Breast epithelium (tissue), 4 donors: ENCODE data around the gene TBC1D10B. TPM values are rescaled to one million over a fixed set of nuclear protein-coding genes. Genes with fewer than 3 reads are reported as not detected.
A peak's percentile ranks its signal among the peaks of the same experiment; 100 is the strongest.

Experiments used
- DNase-seq, 2 donors: peaks; one replicate each; pipeline ENCODE4 v3.0.0-alpha.2; 2019; ENCODE audit warnings: low spot score in 2 of 2
- H3K27ac ChIP-seq, 2 donors: fragments of 200-600 bp; sonication (generic) in 1 of 2; one replicate each; pipeline ENCODE4 v1.5.1; 2016 to 2019; ENCODE audit warnings: mild to moderate bottlenecking in 1 of 2
- H3K27me3 ChIP-seq, 2 donors: fragments of 200-600 bp; sonication (generic) in 1 of 2; one replicate each; pipeline versions ENCODE4 v1.5.1 to v1.6.0; 2017 to 2019; ENCODE audit warnings: control low read depth in 1 of 2, mild to moderate bottlenecking in 1 of 2
- H3K36me3 ChIP-seq: fragments of 200-600 bp; one replicate; pipeline ENCODE4 v1.5.1; 2019
- H3K4me1 ChIP-seq, 2 donors: fragments of 200-600 bp; sonication (generic); one replicate each; pipeline ENCODE4 v1.5.1; 2016 to 2019; ENCODE audit warnings: control low read depth in 1 of 2
- H3K4me3 ChIP-seq, 3 donors: fragments of 200-600 bp; sonication (generic); 1 replicate in 2 of 3; 2 replicates in 1 of 3; pipeline ENCODE4 v1.5.1; 2016 to 2019; ENCODE audit warnings: mild to moderate bottlenecking in 3 of 3, moderate library complexity in 2 of 3
- H3K9me3 ChIP-seq, 2 donors: fragments of 200-600 bp; sonication (generic) in 1 of 2; one replicate each; pipeline ENCODE4 v1.5.1; 2016 to 2019; ENCODE audit warnings: control low read depth in 1 of 2
- CTCF ChIP-seq, 3 donors: fragments of 450-650 bp; IDR thresholded peaks; one replicate each; pipeline ENCODE4 v1.5.1; 2016 to 2017; ENCODE audit warnings: antibody characterized with exemption in 3 of 3, mild to moderate bottlenecking in 3 of 3, moderate library complexity in 3 of 3
- POLR2A ChIP-seq: fragments of 450-650 bp; IDR thresholded peaks from one replicate; pipeline ENCODE4 v1.6.1; 2016; ENCODE audit warnings: antibody characterized with exemption, mild to moderate bottlenecking, moderate library complexity
- POLR2AphosphoS5 ChIP-seq, 3 donors: sonication (generic); formaldehyde crosslinking; IDR thresholded peaks; one replicate each; pipeline ENCODE4 v1.6.1; 2017; ENCODE audit warnings: antibody characterized with exemption in 3 of 3
- intact Hi-C: fragments of 100-400 bp; cut with DNase I; formaldehyde crosslinking; loops from one replicate; pipeline ENCODE4 v1.15.1; 2023; ENCODE audit warnings: low total_unique reads
- total RNA-seq, 3 donors: library from RNA; depleted of rRNA; stranded (reverse); fragments of >200 nt; gene quantifications; one replicate each; pipeline ENCODE4 v1.1.0, GENCODE V29; 2016

Gene TBC1D10B
- total RNA-seq, 3 donors from 2014 or later = 19.0 to 22.2 (median 21.0) TPM

DNA sequence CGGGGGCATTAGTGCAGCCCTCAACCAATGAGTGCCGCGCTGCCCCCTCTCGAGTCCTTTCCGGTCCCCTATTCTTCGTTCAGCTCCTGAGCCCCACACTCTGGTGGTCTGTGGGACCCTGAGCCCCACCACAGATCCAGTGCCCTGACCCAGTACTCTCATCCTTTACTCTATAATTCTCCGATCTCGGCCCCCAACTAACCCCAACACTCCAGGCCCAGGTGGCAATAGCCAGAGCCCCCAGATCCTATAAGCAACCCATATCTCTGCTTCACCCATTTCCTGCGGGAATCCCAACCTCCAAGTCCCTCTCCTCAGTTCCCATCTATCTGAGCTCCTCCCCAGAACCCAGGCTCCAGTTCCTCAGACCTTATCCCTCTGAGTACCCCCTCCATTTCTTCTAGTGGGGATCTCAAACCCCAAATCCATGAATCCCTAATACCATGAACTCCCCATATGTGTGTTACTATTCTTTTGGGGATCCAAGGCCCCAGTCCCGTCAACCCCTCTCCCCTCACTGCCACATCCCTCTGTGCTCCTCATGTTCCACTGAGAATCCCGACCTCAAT, 1.0 kb upstream of the TBC1D10B start:
- H3K4me1 ChIP-seq = peaks cover 0 to 18% of the 10 kb centered on the region in 2 donors
- peak overlapping the region; percentile 50 to 87 (median 67) for H3K4me3 ChIP-seq
- no peaks in the 10 kb centered on the region for H3K9me3 ChIP-seq
- H3K27ac ChIP-seq = peak overlapping the region; percentile 90 to 92
- no peaks in the 10 kb centered on the region for H3K27me3 ChIP-seq
- DNase-seq = no peak
- no peaks in the 10 kb centered on the region for H3K36me3 ChIP-seq
- intact Hi-C loops = no loop called here
- TF ChIP-seq POLR2A (no peak), CTCF (IDR thresholded peaks at IDR 0.05) (no peak), POLR2AphosphoS5 (IDR thresholded peaks at IDR 0.05) (no peak)

DNA sequence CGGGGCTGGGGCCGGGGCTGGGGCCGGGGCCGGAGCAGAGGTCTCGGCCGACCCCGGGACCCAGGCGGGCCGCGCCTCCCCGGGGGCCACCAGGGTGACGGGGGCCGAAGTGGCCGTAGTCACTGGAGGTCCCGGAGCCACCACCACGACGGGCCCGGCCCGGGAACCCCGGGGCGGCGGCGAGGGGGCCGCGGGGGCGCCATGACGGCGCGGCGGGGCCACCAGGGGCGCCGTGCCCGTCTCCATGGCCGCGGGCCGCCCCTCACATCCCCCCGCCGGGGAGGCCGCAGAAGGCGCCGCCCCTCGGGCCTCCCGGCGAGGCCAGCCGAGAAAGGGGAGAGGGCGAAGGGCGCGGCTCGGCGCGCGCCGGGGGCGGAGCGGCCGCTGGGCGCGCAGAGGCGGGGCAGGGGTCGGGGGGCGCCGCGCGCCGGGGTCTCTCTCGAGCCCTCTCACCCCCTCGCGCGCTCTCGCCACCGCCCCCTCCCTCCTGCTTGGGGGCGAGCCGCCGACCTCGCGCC, 297 bp downstream of the TBC1D10B start:
- Histone ChIP-seq H3K27me3 (no peaks in the 10 kb centered on the region), H3K27ac (peak overlapping the region; percentile 75 to 97), H3K9me3 (no peaks in the 10 kb centered on the region), H3K36me3 (no peaks in the 10 kb centered on the region), H3K4me1 (peaks cover 0 to 18% of the 10 kb centered on the region in 2 donors), H3K4me3 (peak overlapping the region; percentile 87 to 98 (median 88))
- TF ChIP-seq POLR2AphosphoS5 (IDR thresholded peaks at IDR 0.05) (peak in 1 of 3 donors; percentile 11), CTCF (IDR thresholded peaks at IDR 0.05) (peak in 1 of 3 donors; percentile 16), POLR2A (no peak)
- DNase-seq = no peak
- intact Hi-C loops = no loop called here

DNA sequence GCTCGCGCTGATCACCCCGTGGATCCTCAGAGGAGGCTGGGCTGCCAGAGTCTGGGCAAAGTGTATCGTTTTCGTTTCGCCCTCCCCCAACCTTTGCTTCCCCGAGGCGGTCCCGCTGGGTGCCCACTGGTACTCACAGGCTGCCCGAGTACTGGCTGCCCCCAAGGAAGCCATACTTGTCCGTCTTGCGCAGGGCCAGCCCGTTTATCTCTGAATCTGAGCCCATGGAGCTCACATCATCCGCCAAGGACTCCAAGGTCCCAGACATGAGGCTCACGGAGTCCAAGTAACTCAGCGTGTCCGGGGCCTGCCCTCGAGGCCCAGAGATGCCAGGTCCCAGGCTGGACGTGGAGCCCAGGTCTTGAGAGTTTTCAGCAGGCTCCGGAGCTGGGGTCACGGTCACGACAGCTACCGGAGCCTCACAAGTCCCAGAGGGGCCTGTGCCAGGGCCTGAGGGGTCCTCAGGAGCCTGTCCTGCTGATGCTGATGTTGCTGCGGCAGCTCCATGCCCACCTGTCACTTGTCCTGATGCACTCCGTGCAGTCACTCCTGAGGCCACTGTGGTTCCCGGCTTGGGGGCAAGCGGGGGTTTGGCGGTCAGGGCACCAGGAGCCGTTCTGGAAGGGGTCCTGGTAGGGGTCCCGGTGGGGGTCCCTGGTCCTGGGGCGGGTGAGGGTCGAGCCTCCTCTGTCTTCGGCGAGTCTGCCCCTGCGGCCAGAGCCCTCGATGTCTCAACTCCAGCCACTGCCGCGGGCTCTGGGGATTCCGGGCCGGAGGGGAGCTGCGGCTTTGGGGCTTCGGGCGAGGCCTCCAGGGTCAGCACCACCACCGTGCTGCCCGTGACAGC, 980 bp downstream of the TBC1D10B start:
- H3K4me1 ChIP-seq = peaks cover 0 to 18% of the 10 kb centered on the region in 2 donors

DNA sequence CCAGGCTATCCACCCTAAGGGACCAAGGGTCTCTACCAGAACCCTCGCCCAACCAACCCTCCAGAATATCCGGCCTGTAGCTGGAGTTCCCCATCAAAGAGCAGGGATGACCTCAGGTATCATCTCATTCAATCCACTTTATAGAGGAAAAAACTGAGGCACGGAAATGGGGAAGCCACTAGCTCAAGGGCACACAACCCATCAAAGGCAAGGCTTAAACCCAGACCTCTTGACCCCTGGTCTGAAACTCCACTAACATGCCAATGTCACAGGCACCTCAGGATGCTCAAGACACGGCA, 1.6 kb downstream of the TBC1D10B start:
- H3K9me3 ChIP-seq = no peaks in the 10 kb centered on the region
- intact Hi-C loops = no loop called here
- peaks cover 0 to 18% of the 10 kb centered on the region in 2 donors for H3K4me1 ChIP-seq
- no peak for DNase-seq
- peak overlapping the region; percentile 75 to 97 for H3K27ac ChIP-seq
- TF ChIP-seq CTCF (IDR thresholded peaks at IDR 0.05) (no peak), POLR2A (no peak), POLR2AphosphoS5 (IDR thresholded peaks at IDR 0.05) (no peak)
- H3K36me3 ChIP-seq = no peaks in the 10 kb centered on the region
- no peaks in the 10 kb centered on the region for H3K27me3 ChIP-seq
- H3K4me3 ChIP-seq = peak overlapping the region; percentile 87 to 98 (median 88)

More for the DNA sequence above, 980 bp downstream of the TBC1D10B start:
- Histone ChIP-seq H3K4me3 (peak overlapping the region; percentile 87 to 98 (median 88)), H3K36me3 (no peaks in the 10 kb centered on the region), H3K27me3 (no peaks in the 10 kb centered on the region), H3K9me3 (no peaks in the 10 kb centered on the region), H3K27ac (peak overlapping the region; percentile 75 to 97)
- intact Hi-C loops = no loop called here
- TF ChIP-seq POLR2AphosphoS5 (IDR thresholded peaks at IDR 0.05) (no peak), POLR2A (no peak), CTCF (IDR thresholded peaks at IDR 0.05) (no peak)
- no peak for DNase-seq
